PC-9 (cell line): ENCODE measurements around the gene WDR7. TPM values are rescaled to one million over a fixed set of nuclear protein-coding genes. Genes with fewer than 3 reads are reported as not detected.

ENCODE experiments used
- BruUV-seq: library from RNA; stranded (reverse); fragments of 400-500 nt; replicated peaks from 2 replicates; lab custom pipeline; 2021; lab: Mats Ljungman, UMichigan
- CTCF ChIA-PET: fragments of 300-600 bp; sonication (Branson Sonifier 250); formaldehyde crosslinking; loops from one replicate; lab custom pipeline; 2022; ENCODE audit warnings: antibody characterized with exemption; lab: Charles Lee
- POLR2A ChIA-PET: fragments of 300-600 bp; sonication (Branson Sonifier 250); formaldehyde crosslinking; loops from one replicate; lab custom pipeline; 2022; ENCODE audit warnings: antibody characterized with exemption; ENCODE audit not compliant: unreplicated experiment; lab: Charles Lee
- DNase-seq, 2 experiments: peaks; one replicate each; pipeline versions ENCODE4 v3.0.0 to v3.0.0-alpha.2; 2015 to 2022; ENCODE audit warnings: mixed read lengths in 1 of 2
- H2AFZ ChIP-seq: fragments of 200-600 bp; sonication (generic); 2 replicates; pipeline ENCODE4 v1.8.1; 2017; ENCODE audit warnings: antibody characterized with exemption
- H3F3A ChIP-seq: fragments of 200-600 bp; sonication (generic); 2 replicates; pipeline ENCODE4 v1.8.1; 2017; ENCODE audit warnings: antibody characterized with exemption, mild to moderate bottlenecking, low read depth; ENCODE audit not compliant: insufficient read depth
- H3K27ac ChIP-seq: fragments of 200-600 bp; sonication (generic); 2 replicates; pipeline ENCODE4 v1.6.1; 2016; ENCODE audit warnings: mixed run types
- H3K27me3 ChIP-seq: fragments of 200-600 bp; sonication (generic); 2 replicates; pipeline ENCODE4 v1.6.1; 2016; ENCODE audit warnings: low read depth, mixed run types; ENCODE audit not compliant: insufficient read depth
- H3K36me3 ChIP-seq: fragments of 200-600 bp; sonication (generic); 2 replicates; pipeline ENCODE4 v1.6.1; 2016; ENCODE audit warnings: low read depth, mixed run types
- H3K4me1 ChIP-seq: fragments of 200-600 bp; sonication (generic); replicated peaks from 2 replicates; pipeline ENCODE4 v1.6.1; 2016; ENCODE audit warnings: mixed run types; ENCODE audit not compliant: insufficient read depth
- H3K4me2 ChIP-seq: fragments of 200-600 bp; sonication (generic); 2 replicates; pipeline ENCODE4 v1.6.1; 2017; ENCODE audit warnings: mixed run types
- H3K4me3 ChIP-seq: fragments of 200-600 bp; sonication (generic); 2 replicates; pipeline ENCODE4 v1.6.1; 2016; ENCODE audit warnings: mixed run types
- H3K79me2 ChIP-seq: fragments of 200-600 bp; sonication (generic); 2 replicates; pipeline ENCODE4 v1.6.1; 2017; ENCODE audit warnings: low read depth, mixed run types
- H3K9me2 ChIP-seq: fragments of 200-600 bp; sonication (generic); 2 replicates; pipeline ENCODE4 v1.8.1; 2017; ENCODE audit warnings: mild to moderate bottlenecking; ENCODE audit not compliant: insufficient read depth
- H3K9me3 ChIP-seq: fragments of 200-600 bp; sonication (generic); 2 replicates; pipeline ENCODE4 v1.8.1; 2016; ENCODE audit warnings: low read depth; ENCODE audit not compliant: insufficient read depth
- H4K20me1 ChIP-seq: fragments of 200-600 bp; sonication (generic); 2 replicates; pipeline ENCODE4 v1.8.1; 2017; ENCODE audit not compliant: insufficient read depth
- EZH2 ChIP-seq: fragments of 200-600 bp; sonication (generic); IDR thresholded peaks from 2 replicates; pipeline ENCODE4 v1.8.0; 2017; ENCODE audit warnings: antibody characterized with exemption, low read depth
- intact Hi-C: fragments of 100-400 bp; cut with micrococcal nuclease; formaldehyde crosslinking; loops from one replicate; pipeline ENCODE4 v1.10.0; 2022; ENCODE audit not compliant: unreplicated experiment
- total RNA-seq: library from RNA; stranded (reverse); gene quantifications from 2 replicates; pipeline ENCODE4 v1.2.3, GENCODE V29; 2021
- TF ChIP-seq, protein P1 (sequence below): fragments of 200-600 bp; sonication (generic); conservative IDR thresholded peaks from 2 replicates; pipeline ENCODE4 v1.6.1; 2017; ENCODE audit warnings: mixed run types, antibody characterized with exemption, mild to moderate bottlenecking, moderate library complexity

Gene WDR7
- total RNA-seq, 1 experiment from 2014 or later: 7.7 TPM

GRCh38 chr18:57060814-57061213, 409.7 kb downstream of the WDR7 start:
- Histone ChIP-seq H2AFZ (no peak overlapping the region), H4K20me1 (no peaks in the 10 kb centered on the region), H3K4me1 (no peaks in the 10 kb centered on the region), H3K27ac (no peak overlapping the region), H3K9me3 (no peaks in the 10 kb centered on the region), H3K9me2 (no peaks in the 10 kb centered on the region), H3K36me3 (no peaks in the 10 kb centered on the region), H3K27me3 (no peaks in the 10 kb centered on the region), H3K4me2 (no peak overlapping the region), H3F3A (no peaks in the 10 kb centered on the region), H3K79me2 (no peaks in the 10 kb centered on the region), H3K4me3 (no peak overlapping the region)
- POLR2A ChIA-PET: no interaction called here
- no TSS peak for BruUV-seq
- TF ChIP-seq, protein P1, sequence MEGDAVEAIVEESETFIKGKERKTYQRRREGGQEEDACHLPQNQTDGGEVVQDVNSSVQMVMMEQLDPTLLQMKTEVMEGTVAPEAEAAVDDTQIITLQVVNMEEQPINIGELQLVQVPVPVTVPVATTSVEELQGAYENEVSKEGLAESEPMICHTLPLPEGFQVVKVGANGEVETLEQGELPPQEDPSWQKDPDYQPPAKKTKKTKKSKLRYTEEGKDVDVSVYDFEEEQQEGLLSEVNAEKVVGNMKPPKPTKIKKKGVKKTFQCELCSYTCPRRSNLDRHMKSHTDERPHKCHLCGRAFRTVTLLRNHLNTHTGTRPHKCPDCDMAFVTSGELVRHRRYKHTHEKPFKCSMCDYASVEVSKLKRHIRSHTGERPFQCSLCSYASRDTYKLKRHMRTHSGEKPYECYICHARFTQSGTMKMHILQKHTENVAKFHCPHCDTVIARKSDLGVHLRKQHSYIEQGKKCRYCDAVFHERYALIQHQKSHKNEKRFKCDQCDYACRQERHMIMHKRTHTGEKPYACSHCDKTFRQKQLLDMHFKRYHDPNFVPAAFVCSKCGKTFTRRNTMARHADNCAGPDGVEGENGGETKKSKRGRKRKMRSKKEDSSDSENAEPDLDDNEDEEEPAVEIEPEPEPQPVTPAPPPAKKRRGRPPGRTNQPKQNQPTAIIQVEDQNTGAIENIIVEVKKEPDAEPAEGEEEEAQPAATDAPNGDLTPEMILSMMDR: no peak
- TF ChIP-seq EZH2: no peak
- no peak for DNase-seq
- intact Hi-C loops: no loop called here
- CTCF ChIA-PET: no interaction called here

GRCh38 chr18:57062178-57062577, 411.0 kb downstream of the WDR7 start:
- H3K4me1 ChIP-seq: no peaks in the 10 kb centered on the region
- no peak overlapping the region for H3K4me2 ChIP-seq
- intact Hi-C loops: no loop called here
- H3K27me3 ChIP-seq: no peaks in the 10 kb centered on the region
- ChIA-PET CTCF (no interaction called here), POLR2A (no interaction called here)
- H3K9me3 ChIP-seq: no peaks in the 10 kb centered on the region
- no peaks in the 10 kb centered on the region for H3K9me2 ChIP-seq
- no peaks in the 10 kb centered on the region for H3K79me2 ChIP-seq
- no peak for DNase-seq
- H3K4me3 ChIP-seq: no peak overlapping the region
- no peaks in the 10 kb centered on the region for H3K36me3 ChIP-seq
- no peaks in the 10 kb centered on the region for H4K20me1 ChIP-seq
- no TSS peak for BruUV-seq
- H3K27ac ChIP-seq: no peak overlapping the region
- H2AFZ ChIP-seq: no peak overlapping the region
- no peaks in the 10 kb centered on the region for H3F3A ChIP-seq
- TF ChIP-seq, protein P1: no peak
- no peak for TF ChIP-seq EZH2

DNA sequence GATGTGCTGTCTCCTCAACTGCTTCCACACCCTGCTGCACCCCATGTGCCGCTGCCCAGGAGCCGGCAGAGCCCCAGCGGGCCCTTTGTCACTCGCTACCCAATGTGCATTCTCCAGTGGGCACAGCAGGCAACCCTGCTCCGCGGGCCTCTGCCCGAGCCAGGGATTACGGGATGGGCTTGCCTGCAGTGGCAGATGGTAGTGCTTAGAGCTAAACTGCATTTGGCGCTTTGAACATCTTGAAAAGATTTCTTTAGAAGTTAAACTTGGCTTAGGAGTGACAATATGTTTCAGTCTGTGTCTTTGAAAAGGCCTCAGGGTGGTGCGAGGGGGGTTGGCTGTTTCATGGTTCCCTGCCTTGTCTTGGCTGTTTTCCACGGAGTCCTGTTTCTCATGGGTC, 411.7 kb downstream of the WDR7 start:
- ChIA-PET CTCF (no interaction called here), POLR2A (no interaction called here)
- no peaks in the 10 kb centered on the region for H3K9me2 ChIP-seq
- intact Hi-C loops: no loop called here
- no peaks in the 10 kb centered on the region for H3F3A ChIP-seq
- DNase-seq: no peak
- H2AFZ ChIP-seq: no peak overlapping the region
- TF ChIP-seq, protein P1: no peak
- no peak for TF ChIP-seq EZH2
- no peaks in the 10 kb centered on the region for H3K27me3 ChIP-seq
- no peaks in the 10 kb centered on the region for H3K9me3 ChIP-seq
- no peak overlapping the region for H3K4me3 ChIP-seq
- H3K4me2 ChIP-seq: no peak overlapping the region
- no peaks in the 10 kb centered on the region for H3K79me2 ChIP-seq
- no peaks in the 10 kb centered on the region for H3K4me1 ChIP-seq
- no TSS peak for BruUV-seq
- H3K36me3 ChIP-seq: no peaks in the 10 kb centered on the region
- H4K20me1 ChIP-seq: no peaks in the 10 kb centered on the region
- no peak overlapping the region for H3K27ac ChIP-seq
